ENCODE data around the gene HOMER1.

Gene HOMER1

GRCh38 chr5:79488058-79488457 is 25.9 kb downstream of the HOMER1 start:
- DNase-seq: no peak

GRCh38 chr5:79487251-79487650 is 26.7 kb downstream of the HOMER1 start:
- no peak for DNase-seq

GRCh38 chr5:79486116-79486515 is 27.8 kb downstream of the HOMER1 start:
- no peak for DNase-seq

GRCh38 chr5:79484731-79485130 is 29.2 kb downstream of the HOMER1 start:
- peak; percentile 20 for DNase-seq

GRCh38 chr5:79481574-79481973 is 32.4 kb downstream of the HOMER1 start:
- no peak for DNase-seq

- no peak for DNase-seq
Observed at GRCh38 chr5:79480991-79481390, 32.9 kb downstream of the HOMER1 start.

GRCh38 chr5:79475152-79475466 is 38.8 kb downstream of the HOMER1 start:
- no peak for DNase-seq

- peak; percentile 32 for DNase-seq
Observed at GRCh38 chr5:79474367-79475151, 39.4 kb downstream of the HOMER1 start.

GRCh38 chr5:79471556-79471955 is 42.4 kb downstream of the HOMER1 start:
- DNase-seq: no peak

- DNase-seq: peak; percentile 28
Observed at GRCh38 chr5:79464695-79465332, 49.1 kb downstream of the HOMER1 start.

GRCh38 chr5:79464278-79464677 is 49.7 kb downstream of the HOMER1 start:
- no peak for DNase-seq

- DNase-seq: no peak
Observed at GRCh38 chr5:79459626-79460025, 54.3 kb downstream of the HOMER1 start.

- no peak for DNase-seq
Observed at GRCh38 chr5:79456890-79457583, 56.9 kb downstream of the HOMER1 start.

GRCh38 chr5:79456400-79456799 is 57.5 kb downstream of the HOMER1 start:
- DNase-seq: peak; percentile 48

GRCh38 chr5:79454043-79454442 is 59.9 kb downstream of the HOMER1 start:
- DNase-seq: peak; percentile 18

GRCh38 chr5:79448336-79448735 is 65.6 kb downstream of the HOMER1 start:
- peak; percentile 71 for DNase-seq

- DNase-seq: peak; percentile 47
Observed at GRCh38 chr5:79436821-79437220, 77.1 kb downstream of the HOMER1 start.

- peak; percentile 89 for DNase-seq
Observed at GRCh38 chr5:79436224-79436623, 77.7 kb downstream of the HOMER1 start.

- DNase-seq: no peak
Observed at GRCh38 chr5:79430196-79430595, 83.7 kb downstream of the HOMER1 start.

- peak; percentile 33 for DNase-seq
Observed at GRCh38 chr5:79423296-79423695, 90.6 kb downstream of the HOMER1 start.

GRCh38 chr5:79420248-79420647 is 93.7 kb downstream of the HOMER1 start:
- DNase-seq: no peak

GRCh38 chr5:79418276-79418675 is 95.7 kb downstream of the HOMER1 start:
- DNase-seq: no peak

- no peak for DNase-seq
Observed at GRCh38 chr5:79417495-79417894, 96.4 kb downstream of the HOMER1 start.

GRCh38 chr5:79416499-79416898 is 97.4 kb downstream of the HOMER1 start:
- DNase-seq: peak; percentile 13

All from fibroblast of skin of abdomen (primary cell).